ENCODE data around the gene SLC2A4. TPM values are rescaled to one million over a fixed set of nuclear protein-coding genes. Genes with fewer than 3 reads are reported as not detected.

SLC2A4 gene
- 1 to 10 TPM in 4 of 5 donors, under 1 TPM in 1; 0.80 to 2.7 (median 1.2) TPM for polyA plus RNA-seq (ENCODE audit: insufficient read depth in 1 of 5, insufficient read length in 5 of 5, low replicate concordance in 1 of 5)
- long read RNA-seq, donor 1, result 0 reads
- long read RNA-seq, donor 2, result 0 reads
- long read RNA-seq, donor 3, result 0 reads
- long read RNA-seq, donor 4, partial matches to known transcripts, result 0 of 1 reads
- long read RNA-seq, donor 4, other reads (novel, unspliced or antisense), result 0 of 1 reads
- long read RNA-seq, donor 5, result 0 reads
- long read RNA-seq, donor 6, partial matches to known transcripts, result 0 of 1 reads
- long read RNA-seq, donor 6, other reads (novel, unspliced or antisense), result 0 of 1 reads
- long read RNA-seq, donor 7, result 0 reads
- long read RNA-seq, donor 8, result 0 reads

- DNase-seq, result peak; percentile 87 to 89
Measured at GRCh38 chr17:7281074-7281952, at the start of gene SLC2A4. SLC2A4 (plus strand) TSS chr17:7281718; CDS start chr17:7281935, 217 bp downstream.

GRCh38 chr17:7232114-7232513, 49.4 kb upstream of the SLC2A4 start:
- DNase-seq, result no peak

GRCh38 chr17:7233701-7234082, 47.8 kb upstream of the SLC2A4 start:
- DNase-seq, result no peak

GRCh38 chr17:7234083-7234951, 47.2 kb upstream of the SLC2A4 start, which contains the start of gene DVL2:
DVL2 (minus strand) TSS chr17:7234517; CDS start chr17:7234262, 255 bp downstream.
- peak; percentile 92 to 94 for DNase-seq

- DNase-seq, result no peak
Measured at GRCh38 chr17:7235693-7236665, 45.5 kb upstream of the SLC2A4 start.

GRCh38 chr17:7236808-7237207, 44.7 kb upstream of the SLC2A4 start:
- no peak for DNase-seq

- no peak for DNase-seq
Measured at GRCh38 chr17:7237266-7237760, 44.2 kb upstream of the SLC2A4 start.

- peak; percentile 76 to 82 for DNase-seq
Measured at GRCh38 chr17:7237761-7238419, 43.6 kb upstream of the SLC2A4 start.

GRCh38 chr17:7238420-7239090, 43.0 kb upstream of the SLC2A4 start:
- DNase-seq, result no peak

- peak; percentile 99 to 100 for DNase-seq
Measured at GRCh38 chr17:7239091-7240027, 42.2 kb upstream of the SLC2A4 start, which contains the start of gene PHF23. PHF23 (minus strand) TSS chr17:7239457; CDS start chr17:7239279, 178 bp downstream.

- DNase-seq, result no peak
Measured at GRCh38 chr17:7240375-7240774, 41.1 kb upstream of the SLC2A4 start.

GRCh38 chr17:7241090-7241733, 40.3 kb upstream of the SLC2A4 start:
- DNase-seq, result no peak

- DNase-seq, result peak; percentile 97 to 98
Measured at GRCh38 chr17:7241783-7242716, 39.5 kb upstream of the SLC2A4 start, which contains the start of gene GABARAP. GABARAP (minus strand) TSS chr17:7242449; CDS start chr17:7242330, 119 bp downstream.

- DNase-seq, result peak; percentile 95 to 97
Measured at GRCh38 chr17:7242717-7243452, 38.6 kb upstream of the SLC2A4 start.

GRCh38 chr17:7243453-7243729, 38.1 kb upstream of the SLC2A4 start:
- DNase-seq, result no peak

Data from right lung (tissue), 10 donors.